ENCODE measurements around the gene NNMT. TPM values are rescaled to one million over a fixed set of nuclear protein-coding genes. Genes with fewer than 3 reads are reported as not detected.

Gene NNMT
- total and polyA plus RNA-seq, 9 of the 15 experiments (the other 6 are each of a cell fraction or from before 2014, with no cell fraction given): 6.1 to 15.0 (median 11.2) TPM

DNA sequence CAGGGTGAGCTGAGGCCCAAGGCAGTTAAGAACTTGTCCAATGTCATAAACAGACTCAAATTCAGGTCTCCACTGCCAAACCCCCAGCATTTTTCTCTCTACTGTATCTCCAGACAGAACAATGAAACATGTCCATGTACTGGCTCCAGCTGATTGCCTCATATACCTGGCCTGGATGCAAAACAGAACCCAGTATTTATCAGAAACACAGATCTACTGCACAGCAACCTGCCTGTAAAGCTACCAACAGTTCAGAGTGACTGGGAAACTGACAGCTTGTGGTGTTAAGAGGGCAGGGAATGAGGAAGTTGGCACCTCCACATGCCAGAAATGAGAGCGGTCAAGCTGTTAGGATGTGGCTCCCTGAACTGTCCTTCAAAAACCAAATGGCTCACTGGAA, 62.5 kb downstream of the NNMT start:
- Histone ChIP-seq H2AFZ (ENCODE audit: low read depth, low read length) (no peak overlapping the region), H3K4me2 (ENCODE audit: insufficient read depth, low read length) (no peak overlapping the region), H3K9ac (ENCODE audit: insufficient read depth in 1 of 2, low read depth in 2 of 2, low read length in 2 of 2) (no peak overlapping the region), H3K36me3 (ENCODE audit: control insufficient read depth, insufficient read depth, low read length) (no peaks in the 10 kb centered on the region), H4K20me1 (replicated peaks; ENCODE audit: control insufficient read depth, insufficient read depth, low read length) (no peaks in the 10 kb centered on the region), H3K9me1 (ENCODE audit: control insufficient read depth, insufficient read depth, low read length) (no peaks in the 10 kb centered on the region), H3K79me2 (ENCODE audit: control insufficient read depth, insufficient read depth, low read length) (no peaks in the 10 kb centered on the region), H3K27me3 (ENCODE audit: control insufficient read depth in 2 of 2, insufficient read depth in 2 of 2, low read length in 2 of 2) (peaks cover 0 to 2% of the 10 kb centered on the region in 2 experiments; a peak in 1 of 5 replicates), H3K9me3 (replicated peaks; ENCODE audit: control insufficient read depth, insufficient read depth, low read depth, low read length) (no peaks in the 10 kb centered on the region), H3K27ac (ENCODE audit: extremely low read depth, low read depth, low read length) (no peak overlapping the region), H3K4me1 (replicated peaks in 1 of 2; ENCODE audit: control insufficient read depth in 2 of 2, insufficient read depth in 2 of 2, low read length in 2 of 2) (0 out of 5 replicates have a peak, but pooled peaks cover 0 to 6% of the 10 kb centered on the region in 2 experiments), H3K4me3 (no peak overlapping the region)
- ChIA-PET CTCF (ENCODE audit: low intra/inter-chr PET ratio) (no interaction called here), POLR2A (interaction anchor here (0.6 kb wide), 1 partner anchor 88 kb away, joined by 4 read pairs; no protein-coding TSS in a partner anchor)
- BruUV-seq (replicated peaks): no TSS peak
- TF ChIP-seq PCBP1 (IDR thresholded peaks at IDR 0.05; ENCODE audit: low read depth, low read length, poor library complexity, severe bottlenecking) (no peak), ARID2 (IDR thresholded peaks at IDR 0.05) (no peak), TOE1 (IDR thresholded peaks at IDR 0.05; ENCODE audit: borderline replicate concordance) (no peak), TOE1 (CRISPR knock-in tag; IDR thresholded peaks at IDR 0.05; ENCODE audit: borderline replicate concordance, low read depth) (no peak), BHLHE40 (IDR thresholded peaks at IDR 0.05; ENCODE audit: low read length) (no peak), PHF21A (IDR thresholded peaks at IDR 0.05; ENCODE audit: borderline replicate concordance, low read depth) (no peak), U2AF1 (optimal IDR thresholded peaks at IDR 0.05; ENCODE audit: low read depth, low read length) (no peak), ZBTB7A (IDR thresholded peaks at IDR 0.05; ENCODE audit: borderline replicate concordance, control insufficient read depth, low read depth, low read length) (no peak), SRF (CRISPR knock-in tag; IDR thresholded peaks at IDR 0.05) (no peak)
- TF ChIP-seq, protein P1, sequence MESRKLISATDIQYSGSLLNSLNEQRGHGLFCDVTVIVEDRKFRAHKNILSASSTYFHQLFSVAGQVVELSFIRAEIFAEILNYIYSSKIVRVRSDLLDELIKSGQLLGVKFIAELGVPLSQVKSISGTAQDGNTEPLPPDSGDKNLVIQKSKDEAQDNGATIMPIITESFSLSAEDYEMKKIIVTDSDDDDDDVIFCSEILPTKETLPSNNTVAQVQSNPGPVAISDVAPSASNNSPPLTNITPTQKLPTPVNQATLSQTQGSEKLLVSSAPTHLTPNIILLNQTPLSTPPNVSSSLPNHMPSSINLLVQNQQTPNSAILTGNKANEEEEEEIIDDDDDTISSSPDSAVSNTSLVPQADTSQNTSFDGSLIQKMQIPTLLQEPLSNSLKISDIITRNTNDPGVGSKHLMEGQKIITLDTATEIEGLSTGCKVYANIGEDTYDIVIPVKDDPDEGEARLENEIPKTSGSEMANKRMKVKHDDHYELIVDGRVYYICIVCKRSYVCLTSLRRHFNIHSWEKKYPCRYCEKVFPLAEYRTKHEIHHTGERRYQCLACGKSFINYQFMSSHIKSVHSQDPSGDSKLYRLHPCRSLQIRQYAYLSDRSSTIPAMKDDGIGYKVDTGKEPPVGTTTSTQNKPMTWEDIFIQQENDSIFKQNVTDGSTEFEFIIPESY (CRISPR knock-in tag; IDR thresholded peaks at IDR 0.05): no peak
- TF ChIP-seq, protein P2, sequence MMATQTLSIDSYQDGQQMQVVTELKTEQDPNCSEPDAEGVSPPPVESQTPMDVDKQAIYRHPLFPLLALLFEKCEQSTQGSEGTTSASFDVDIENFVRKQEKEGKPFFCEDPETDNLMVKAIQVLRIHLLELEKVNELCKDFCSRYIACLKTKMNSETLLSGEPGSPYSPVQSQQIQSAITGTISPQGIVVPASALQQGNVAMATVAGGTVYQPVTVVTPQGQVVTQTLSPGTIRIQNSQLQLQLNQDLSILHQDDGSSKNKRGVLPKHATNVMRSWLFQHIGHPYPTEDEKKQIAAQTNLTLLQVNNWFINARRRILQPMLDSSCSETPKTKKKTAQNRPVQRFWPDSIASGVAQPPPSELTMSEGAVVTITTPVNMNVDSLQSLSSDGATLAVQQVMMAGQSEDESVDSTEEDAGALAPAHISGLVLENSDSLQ (IDR thresholded peaks at IDR 0.05): no peak
- TF ChIP-seq, protein P3, sequence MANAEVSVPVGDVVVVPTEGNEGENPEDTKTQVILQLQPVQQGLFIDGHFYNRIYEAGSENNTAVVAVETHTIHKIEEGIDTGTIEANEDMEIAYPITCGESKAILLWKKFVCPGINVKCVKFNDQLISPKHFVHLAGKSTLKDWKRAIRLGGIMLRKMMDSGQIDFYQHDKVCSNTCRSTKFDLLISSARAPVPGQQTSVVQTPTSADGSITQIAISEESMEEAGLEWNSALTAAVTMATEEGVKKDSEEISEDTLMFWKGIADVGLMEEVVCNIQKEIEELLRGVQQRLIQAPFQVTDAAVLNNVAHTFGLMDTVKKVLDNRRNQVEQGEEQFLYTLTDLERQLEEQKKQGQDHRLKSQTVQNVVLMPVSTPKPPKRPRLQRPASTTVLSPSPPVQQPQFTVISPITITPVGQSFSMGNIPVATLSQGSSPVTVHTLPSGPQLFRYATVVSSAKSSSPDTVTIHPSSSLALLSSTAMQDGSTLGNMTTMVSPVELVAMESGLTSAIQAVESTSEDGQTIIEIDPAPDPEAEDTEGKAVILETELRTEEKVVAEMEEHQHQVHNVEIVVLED (CRISPR knock-in tag; IDR thresholded peaks at IDR 0.05): no peak
- TF ChIP-seq, protein P4, sequence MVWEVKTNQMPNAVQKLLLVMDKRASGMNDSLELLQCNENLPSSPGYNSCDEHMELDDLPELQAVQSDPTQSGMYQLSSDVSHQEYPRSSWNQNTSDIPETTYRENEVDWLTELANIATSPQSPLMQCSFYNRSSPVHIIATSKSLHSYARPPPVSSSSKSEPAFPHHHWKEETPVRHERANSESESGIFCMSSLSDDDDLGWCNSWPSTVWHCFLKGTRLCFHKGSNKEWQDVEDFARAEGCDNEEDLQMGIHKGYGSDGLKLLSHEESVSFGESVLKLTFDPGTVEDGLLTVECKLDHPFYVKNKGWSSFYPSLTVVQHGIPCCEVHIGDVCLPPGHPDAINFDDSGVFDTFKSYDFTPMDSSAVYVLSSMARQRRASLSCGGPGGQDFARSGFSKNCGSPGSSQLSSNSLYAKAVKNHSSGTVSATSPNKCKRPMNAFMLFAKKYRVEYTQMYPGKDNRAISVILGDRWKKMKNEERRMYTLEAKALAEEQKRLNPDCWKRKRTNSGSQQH (CRISPR knock-in tag; IDR thresholded peaks at IDR 0.05): no peak
- TF ChIP-seq, protein P5, sequence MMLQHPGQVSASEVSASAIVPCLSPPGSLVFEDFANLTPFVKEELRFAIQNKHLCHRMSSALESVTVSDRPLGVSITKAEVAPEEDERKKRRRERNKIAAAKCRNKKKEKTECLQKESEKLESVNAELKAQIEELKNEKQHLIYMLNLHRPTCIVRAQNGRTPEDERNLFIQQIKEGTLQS (IDR thresholded peaks at IDR 0.05): no peak
- TF ChIP-seq, protein P5 (CRISPR knock-in tag; conservative IDR thresholded peaks at IDR 0.05): no peak
- ATAC-seq: no peak
- in situ Hi-C loops (cut with MboI): no loop called here
- FAIRE-seq: no peak
- DNase-seq (ENCODE audit: extremely low read depth in 1 of 4, low spot score in 3 of 4): no peak
- WGBS (ENCODE audit: insufficient coverage, low coverage, missing lambda C conversion rate): 18% methylated on average over 1 of the region's 1 CpG
- intact Hi-C loops (cut with micrococcal nuclease): no loop called here

Data from K562 (cell line).